ENCODE results near the gene IFNAR1. TPM values are rescaled to one million over a fixed set of nuclear protein-coding genes. Genes with fewer than 3 reads are reported as not detected.
A peak's percentile ranks its signal among the peaks of the same experiment; 100 is the strongest.

IFNAR1 gene
- polyA plus RNA-seq, 1 experiment, result 11.4 TPM

DNA sequence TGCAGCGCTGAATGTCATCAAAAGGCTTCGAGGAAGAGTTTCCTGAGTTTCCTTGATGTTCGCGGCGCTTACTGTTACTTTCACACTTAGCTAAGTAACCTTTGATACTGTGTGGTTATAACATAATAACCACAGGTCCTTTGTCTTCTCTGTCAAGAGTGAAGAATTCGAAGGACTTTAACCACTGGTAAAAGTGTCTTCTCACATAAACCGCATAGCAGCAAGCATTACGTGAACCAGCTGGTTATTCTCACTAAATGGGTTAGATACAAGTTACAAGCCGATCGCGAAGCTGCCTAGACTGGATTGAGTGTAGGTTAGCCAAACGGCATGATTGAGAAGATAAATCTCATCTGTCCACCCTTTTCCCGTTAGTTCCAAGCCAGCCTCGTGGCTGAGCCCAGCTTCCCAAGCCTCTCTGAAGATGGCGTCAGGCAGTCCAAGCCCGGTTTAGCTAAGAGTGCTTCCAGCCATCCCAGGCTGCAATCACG lies 60.1 kb downstream of the IFNAR1 start:
- H3K27me3 ChIP-seq (ENCODE audit: control insufficient read depth, insufficient read depth, low read length), result no peaks in the 10 kb centered on the region
- CTCF ChIA-PET, result interaction anchor here (1.6 to 1.7 kb wide), 2 partner anchors 9 to 12 kb away, joined by 4 to 9 read pairs; no protein-coding TSS in a partner anchor
- H3K4me3 ChIP-seq (ENCODE audit: low read depth, low read length), result no peak overlapping the region
- H3K36me3 ChIP-seq (ENCODE audit: control insufficient read depth, insufficient read depth, low read length), result no peaks in the 10 kb centered on the region
- POLR2A ChIA-PET, result no interaction called here
- DNase-seq (ENCODE audit: low read depth), result no peak
- no peak for TF ChIP-seq CTCF (IDR thresholded peaks at IDR 0.05; ENCODE audit: insufficient read depth, low read depth, low read length)

GRCh38 chr21:33386222-33386784 lies 61.5 kb downstream of the IFNAR1 start:
- Histone ChIP-seq H3K27me3 (ENCODE audit: control insufficient read depth, insufficient read depth, low read length) (no peaks in the 10 kb centered on the region), H3K4me3 (ENCODE audit: low read depth, low read length) (no peak overlapping the region), H3K36me3 (ENCODE audit: control insufficient read depth, insufficient read depth, low read length) (no peaks in the 10 kb centered on the region)
- no peak for DNase-seq (ENCODE audit: low read depth)
- TF ChIP-seq CTCF (IDR thresholded peaks at IDR 0.05; ENCODE audit: insufficient read depth, low read depth, low read length), result 0 out of 2 replicates have a peak, but pooled peaks have one; percentile 16
- CTCF ChIA-PET, result interaction anchor here (1.6 to 1.7 kb wide), 2 partner anchors 10 to 15 kb away, joined by 4 to 9 read pairs; no protein-coding TSS in a partner anchor
- POLR2A ChIA-PET, result no interaction called here

- DNase-seq (ENCODE audit: low read depth), result no peak
- Histone ChIP-seq H3K4me3 (ENCODE audit: low read depth, low read length) (no peak overlapping the region), H3K27me3 (ENCODE audit: control insufficient read depth, insufficient read depth, low read length) (no peaks in the 10 kb centered on the region), H3K36me3 (ENCODE audit: control insufficient read depth, insufficient read depth, low read length) (no peaks in the 10 kb centered on the region)
- no peak for TF ChIP-seq CTCF (IDR thresholded peaks at IDR 0.05; ENCODE audit: insufficient read depth, low read depth, low read length)
- ChIA-PET CTCF (interaction anchor here (1.6 to 2.6 kb wide), 2 partner anchors 14 to 26 kb away, joined by 4 to 8 read pairs; no protein-coding TSS in a partner anchor), POLR2A (no interaction called here)
Observed at GRCh38 chr21:33387294-33387693, 62.5 kb downstream of the IFNAR1 start.

- POLR2A ChIA-PET, result interaction anchor here (0.6 kb wide), 1 partner anchor 41 kb away, joined by 3 read pairs; no protein-coding TSS in a partner anchor
- TF ChIP-seq CTCF (IDR thresholded peaks at IDR 0.05; ENCODE audit: insufficient read depth, low read depth, low read length), result no peak
- CTCF ChIA-PET, result interaction anchor here (2.6 kb wide), 1 partner anchor 27 kb away, joined by 8 read pairs; no protein-coding TSS in a partner anchor
- Histone ChIP-seq H3K36me3 (ENCODE audit: control insufficient read depth, insufficient read depth, low read length) (no peaks in the 10 kb centered on the region), H3K27me3 (ENCODE audit: control insufficient read depth, insufficient read depth, low read length) (no peaks in the 10 kb centered on the region), H3K4me3 (ENCODE audit: low read depth, low read length) (no peak overlapping the region)
- DNase-seq (ENCODE audit: low read depth), result no peak
Observed at GRCh38 chr21:33388188-33388587, 63.4 kb downstream of the IFNAR1 start.

DNA sequence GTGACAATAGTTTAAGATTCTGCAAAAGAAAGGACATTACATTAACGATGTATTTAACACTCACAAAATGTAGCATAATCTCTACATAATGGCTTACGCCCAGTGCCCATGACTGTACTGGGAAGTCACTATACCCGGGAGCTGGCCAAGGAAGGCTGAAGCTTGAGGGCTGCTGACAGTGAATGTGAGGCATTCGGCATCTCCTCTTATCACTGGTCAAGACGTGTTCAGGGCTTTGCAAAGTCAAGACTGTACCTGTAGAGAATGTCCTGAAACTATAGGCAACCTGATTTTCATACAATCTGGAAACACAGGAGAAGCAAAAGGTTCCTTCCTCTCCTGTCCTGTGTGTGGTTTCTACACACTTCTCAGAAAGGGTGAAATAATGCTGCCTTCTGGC lies 65.7 kb downstream of the IFNAR1 start:
- no peak for DNase-seq (ENCODE audit: low read depth)
- Histone ChIP-seq H3K27me3 (ENCODE audit: control insufficient read depth, insufficient read depth, low read length) (no peaks in the 10 kb centered on the region), H3K36me3 (ENCODE audit: control insufficient read depth, insufficient read depth, low read length) (no peaks in the 10 kb centered on the region), H3K4me3 (ENCODE audit: low read depth, low read length) (no peak overlapping the region)
- ChIA-PET CTCF (interaction anchor here (2.3 kb wide), 1 partner anchor 29 kb away, joined by 8 read pairs; no protein-coding TSS in a partner anchor), POLR2A (no interaction called here)
- TF ChIP-seq CTCF (IDR thresholded peaks at IDR 0.05; ENCODE audit: insufficient read depth, low read depth, low read length), result no peak
